IPS-NIHi7 (cell line): Measurements from ENCODE around the gene ZNRD2.

ENCODE experiments used
- DNase-seq: peaks from one replicate; pipeline ENCODE4 v3.0.0; 2012; ENCODE audit warnings: mixed read lengths; ENCODE audit errors: extremely low spot score

The ZNRD2 gene

GRCh38 chr11:65538232-65538914, 31.9 kb upstream of the ZNRD2 start:
- DNase-seq = no peak

GRCh38 chr11:65538915-65539743, 31.1 kb upstream of the ZNRD2 start:
- peak; percentile 57 for DNase-seq

GRCh38 chr11:65539744-65540289, 30.5 kb upstream of the ZNRD2 start:
- DNase-seq = peak; percentile 75

- peak; percentile 98 for DNase-seq
Measured at GRCh38 chr11:65540290-65541092, 29.8 kb upstream of the ZNRD2 start.

- no peak for DNase-seq
Measured at GRCh38 chr11:65541093-65541982, 28.9 kb upstream of the ZNRD2 start.

- no peak for DNase-seq
Measured at GRCh38 chr11:65542738-65543390, 27.4 kb upstream of the ZNRD2 start.

- no peak for DNase-seq
Measured at GRCh38 chr11:65545853-65546216, 24.4 kb upstream of the ZNRD2 start.

- DNase-seq = peak; percentile 96
Measured at GRCh38 chr11:65546217-65546958, 23.9 kb upstream of the ZNRD2 start.

GRCh38 chr11:65547446-65548125, 22.7 kb upstream of the ZNRD2 start:
- no peak for DNase-seq

- DNase-seq = no peak
Measured at GRCh38 chr11:65548395-65548794, 21.9 kb upstream of the ZNRD2 start.

GRCh38 chr11:65549096-65549495, 21.2 kb upstream of the ZNRD2 start:
- no peak for DNase-seq

- DNase-seq = no peak
Measured at GRCh38 chr11:65551572-65552387, 18.5 kb upstream of the ZNRD2 start.

- DNase-seq = no peak
Measured at GRCh38 chr11:65552388-65552951, 17.8 kb upstream of the ZNRD2 start.

- DNase-seq = no peak
Measured at GRCh38 chr11:65553301-65554001, 16.8 kb upstream of the ZNRD2 start.

- no peak for DNase-seq
Measured at GRCh38 chr11:65554057-65554818, 16.0 kb upstream of the ZNRD2 start.

GRCh38 chr11:65554842-65555430, 15.3 kb upstream of the ZNRD2 start:
- no peak for DNase-seq
